ENCODE measurements around the gene MGAT4A.
A peak's percentile ranks its signal among the peaks of the same experiment; 100 is the strongest.
"Not testable (repeated sequence)": the region's sequence is repeated elsewhere in the genome, so short reads cannot be mapped to it uniquely, and the experiment has no call there.

The MGAT4A gene

DNA sequence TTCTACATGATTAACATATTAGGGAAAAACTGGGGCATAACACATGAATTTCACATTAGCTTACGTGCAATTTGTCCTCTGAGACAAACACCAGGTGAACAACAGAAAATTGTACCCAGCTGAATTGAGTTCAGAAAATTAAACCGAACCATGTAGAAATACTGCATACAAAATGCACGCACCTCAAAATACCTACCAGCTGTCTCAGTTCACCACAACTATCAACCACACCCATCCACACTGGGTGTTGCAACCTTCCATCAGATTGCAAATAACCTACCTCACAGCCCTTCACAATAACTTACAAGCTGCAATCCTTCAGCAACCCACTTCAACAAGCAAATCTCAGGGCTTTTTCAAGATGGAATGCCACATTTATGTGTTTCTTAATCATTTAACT, 66.6 kb downstream of the MGAT4A start:
- Histone ChIP-seq H2AK5ac (ENCODE audit: low read length) (no peak overlapping the region), H4K91ac (ENCODE audit: low read depth, low read length) (no peak overlapping the region), H3K18ac (ENCODE audit: low read length) (no peak overlapping the region), H3K4me2 (ENCODE audit: low read length) (no peak overlapping the region), H3K23ac (ENCODE audit: low read length) (peak overlapping the region; percentile 80), H3K4ac (ENCODE audit: low read depth, low read length) (no peak overlapping the region), H2AFZ (ENCODE audit: insufficient read depth, low read length, poor library complexity) (no peak overlapping the region), H3K9ac (ENCODE audit: low read length) (no peak overlapping the region), H2BK5ac (ENCODE audit: low read depth, low read length, poor library complexity) (no peak overlapping the region), H3K36me3 (ENCODE audit: control insufficient read depth in 1 of 2, insufficient read depth in 2 of 2, low read length in 2 of 2) (no peaks in the 10 kb centered on the region), H4K8ac (ENCODE audit: low read depth, low read length) (no peak overlapping the region), H3K27me3 (ENCODE audit: insufficient read depth, low read length) (no peaks in the 10 kb centered on the region), H2BK12ac (ENCODE audit: low read length) (no peak overlapping the region), H3K79me1 (ENCODE audit: low read length) (no peaks in the 10 kb centered on the region), H3K27ac (ENCODE audit: low read depth, low read length) (no peak overlapping the region), H3K14ac (ENCODE audit: low read length) (no peak overlapping the region), H4K12ac (ENCODE audit: low read depth, low read length) (no peak overlapping the region), H2BK120ac (ENCODE audit: insufficient read depth, low read length, poor library complexity) (no peak overlapping the region), H3K4me1 (ENCODE audit: control insufficient read depth in 1 of 2, insufficient read depth in 2 of 2, low read length in 2 of 2) (no peaks in the 10 kb centered on the region), H3K9me3 (ENCODE audit: insufficient read depth, low read depth, low read length) (no peaks in the 10 kb centered on the region), H3K79me2 (ENCODE audit: control insufficient read depth, insufficient read depth, low read length, poor library complexity) (no peaks in the 10 kb centered on the region), H3K4me3 (ENCODE audit: low read depth, low read length) (no peak overlapping the region)
- WGBS (ENCODE audit: extremely low coverage, insufficient coverage, insufficient read length) = no CpG with 5 or more reads among the region's 3 CpGs
- peak; percentile 90 to 96 for DNase-seq

DNA sequence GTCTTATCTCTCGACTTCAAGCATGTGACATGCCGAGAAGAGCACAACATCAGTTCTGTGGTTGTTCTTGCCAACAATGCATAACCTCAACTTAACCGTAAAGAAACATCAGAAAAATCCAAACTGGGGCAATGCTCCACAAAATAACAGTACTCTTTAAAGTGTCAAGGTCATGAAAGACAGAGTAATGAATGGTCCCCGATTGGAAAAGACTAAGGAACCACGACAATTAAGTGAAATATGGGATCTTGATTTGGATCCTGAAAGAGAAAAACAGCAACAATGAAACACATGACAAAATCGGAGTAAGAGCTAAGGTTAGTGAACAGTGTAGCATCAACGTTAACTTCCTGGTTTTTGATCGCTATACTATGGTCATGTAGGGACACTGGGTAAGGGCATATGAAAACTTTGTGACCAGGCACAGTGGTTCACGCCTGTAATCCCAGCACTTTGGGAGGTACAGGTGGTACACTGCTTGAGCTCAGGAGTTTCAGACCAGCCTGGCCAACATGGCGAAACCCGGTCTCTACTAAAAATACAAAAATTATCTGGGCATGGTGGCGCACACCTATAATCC, 67.3 kb downstream of the MGAT4A start:
- 100% methylated on average over 1 of the region's 12 CpGs for WGBS (ENCODE audit: extremely low coverage, insufficient coverage, insufficient read length)

DNA sequence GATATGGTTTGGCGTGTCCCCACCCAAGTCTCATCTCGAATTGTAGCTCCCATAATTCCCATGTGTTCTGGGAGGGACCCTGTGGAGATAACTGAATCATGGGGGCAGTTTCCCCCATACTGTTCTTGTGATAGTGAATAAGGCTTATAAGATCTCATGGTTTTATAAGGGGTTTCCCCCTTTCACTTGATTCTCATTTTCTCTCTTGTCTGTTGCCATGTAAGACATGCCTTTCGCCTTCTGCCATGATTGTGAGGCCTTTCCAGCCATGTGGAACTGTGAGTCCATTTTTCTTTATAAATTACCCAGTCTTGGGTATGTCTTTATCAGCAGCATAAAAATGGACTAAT, 71.5 kb downstream of the MGAT4A start:
- not testable (repeated sequence) for H3K4ac ChIP-seq (ENCODE audit: low read depth, low read length); H2AK5ac ChIP-seq (ENCODE audit: low read length); H3K79me2 ChIP-seq (ENCODE audit: control insufficient read depth, insufficient read depth, low read length, poor library complexity); H2BK12ac ChIP-seq (ENCODE audit: low read length); H2BK5ac ChIP-seq (ENCODE audit: low read depth, low read length, poor library complexity); H3K27ac ChIP-seq (ENCODE audit: low read depth, low read length); DNase-seq; H4K12ac ChIP-seq (ENCODE audit: low read depth, low read length); H3K18ac ChIP-seq (ENCODE audit: low read length); H3K4me2 ChIP-seq (ENCODE audit: low read length); H3K14ac ChIP-seq (ENCODE audit: low read length); H3K4me1 ChIP-seq (ENCODE audit: control insufficient read depth in 1 of 2, insufficient read depth in 2 of 2, low read length in 2 of 2); H2BK120ac ChIP-seq (ENCODE audit: insufficient read depth, low read length, poor library complexity); H4K8ac ChIP-seq (ENCODE audit: low read depth, low read length); H3K36me3 ChIP-seq (ENCODE audit: control insufficient read depth in 1 of 2, insufficient read depth in 2 of 2, low read length in 2 of 2); H2AFZ ChIP-seq (ENCODE audit: insufficient read depth, low read length, poor library complexity); H3K23ac ChIP-seq (ENCODE audit: low read length); H3K27me3 ChIP-seq (ENCODE audit: insufficient read depth, low read length); H3K9ac ChIP-seq (ENCODE audit: low read length); H4K91ac ChIP-seq (ENCODE audit: low read depth, low read length); H3K79me1 ChIP-seq (ENCODE audit: low read length); H3K4me3 ChIP-seq (ENCODE audit: low read depth, low read length); H3K9me3 ChIP-seq (ENCODE audit: insufficient read depth, low read depth, low read length)
- WGBS (ENCODE audit: extremely low coverage, insufficient coverage, insufficient read length) = no CpG with 5 or more reads among the region's 3 CpGs

More for the DNA sequence above, 67.3 kb downstream of the MGAT4A start:
- Histone ChIP-seq H3K27ac (ENCODE audit: low read depth, low read length) (no peak overlapping the region), H3K4me1 (ENCODE audit: control insufficient read depth in 1 of 2, insufficient read depth in 2 of 2, low read length in 2 of 2) (no peaks in the 10 kb centered on the region), H4K12ac (ENCODE audit: low read depth, low read length) (no peak overlapping the region), H3K79me2 (ENCODE audit: control insufficient read depth, insufficient read depth, low read length, poor library complexity) (no peaks in the 10 kb centered on the region), H3K36me3 (ENCODE audit: control insufficient read depth in 1 of 2, insufficient read depth in 2 of 2, low read length in 2 of 2) (no peaks in the 10 kb centered on the region), H2BK12ac (ENCODE audit: low read length) (no peak overlapping the region), H3K4me3 (ENCODE audit: low read depth, low read length) (no peak overlapping the region), H2BK5ac (ENCODE audit: low read depth, low read length, poor library complexity) (no peak overlapping the region), H3K14ac (ENCODE audit: low read length) (no peak overlapping the region), H3K23ac (ENCODE audit: low read length) (no peak overlapping the region), H3K4ac (ENCODE audit: low read depth, low read length) (no peak overlapping the region), H3K27me3 (ENCODE audit: insufficient read depth, low read length) (no peaks in the 10 kb centered on the region), H4K91ac (ENCODE audit: low read depth, low read length) (no peak overlapping the region), H2AFZ (ENCODE audit: insufficient read depth, low read length, poor library complexity) (no peak overlapping the region), H3K9ac (ENCODE audit: low read length) (no peak overlapping the region), H3K79me1 (ENCODE audit: low read length) (no peaks in the 10 kb centered on the region), H3K4me2 (ENCODE audit: low read length) (no peak overlapping the region), H3K9me3 (ENCODE audit: insufficient read depth, low read depth, low read length) (no peaks in the 10 kb centered on the region), H4K8ac (ENCODE audit: low read depth, low read length) (no peak overlapping the region), H2BK120ac (ENCODE audit: insufficient read depth, low read length, poor library complexity) (no peak overlapping the region), H3K18ac (ENCODE audit: low read length) (no peak overlapping the region), H2AK5ac (ENCODE audit: low read length) (no peak overlapping the region)
- no peak for DNase-seq

DNA sequence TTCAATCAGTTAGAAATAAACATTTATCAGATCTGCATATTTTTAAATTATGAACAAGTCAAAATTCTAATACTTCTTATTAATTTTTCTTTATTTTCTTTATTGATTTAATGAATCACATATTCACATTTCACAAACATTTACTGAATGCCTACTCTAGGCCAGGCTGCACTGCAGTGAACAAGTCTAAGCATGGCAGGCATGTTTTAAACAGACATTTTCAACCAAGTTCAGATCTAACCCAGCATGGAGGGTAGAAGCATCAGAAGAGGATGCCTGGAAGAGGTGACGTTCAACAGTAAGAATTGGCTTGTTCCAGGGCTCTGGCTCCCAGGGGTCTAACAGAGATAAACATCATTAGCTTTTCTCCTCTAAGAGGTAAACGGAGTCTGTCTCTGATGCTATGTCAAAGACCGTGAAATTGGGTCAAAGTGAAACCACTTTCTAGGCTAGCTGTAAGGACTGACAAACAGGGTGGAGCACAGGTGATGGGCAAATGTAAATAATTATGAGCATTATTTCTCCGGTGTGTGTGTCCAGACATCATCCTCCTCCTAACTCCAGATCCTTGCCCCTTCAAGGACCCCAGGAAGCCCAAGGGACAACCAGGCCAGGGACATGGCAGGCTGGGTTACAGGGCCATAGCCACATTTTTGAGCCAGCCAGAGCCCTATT, 72.0 kb downstream of the MGAT4A start:
- Histone ChIP-seq H3K79me1 (ENCODE audit: low read length) (no peaks in the 10 kb centered on the region), H2BK120ac (ENCODE audit: insufficient read depth, low read length, poor library complexity) (no peak overlapping the region)
- WGBS (ENCODE audit: extremely low coverage, insufficient coverage, insufficient read length) = no CpG with 5 or more reads among the region's 4 CpGs

More for the DNA sequence above, 72.0 kb downstream of the MGAT4A start:
- H4K8ac ChIP-seq (ENCODE audit: low read depth, low read length) = no peak overlapping the region
- no peak overlapping the region for H2AFZ ChIP-seq (ENCODE audit: insufficient read depth, low read length, poor library complexity)
- no peak for DNase-seq
- no peaks in the 10 kb centered on the region for H3K27me3 ChIP-seq (ENCODE audit: insufficient read depth, low read length)
- H3K79me2 ChIP-seq (ENCODE audit: control insufficient read depth, insufficient read depth, low read length, poor library complexity) = no peaks in the 10 kb centered on the region
- H3K4ac ChIP-seq (ENCODE audit: low read depth, low read length) = no peak overlapping the region
- no peaks in the 10 kb centered on the region for H3K9me3 ChIP-seq (ENCODE audit: insufficient read depth, low read depth, low read length)
- H3K23ac ChIP-seq (ENCODE audit: low read length) = no peak overlapping the region
- no peaks in the 10 kb centered on the region for H3K4me1 ChIP-seq (ENCODE audit: control insufficient read depth in 1 of 2, insufficient read depth in 2 of 2, low read length in 2 of 2)
- no peak overlapping the region for H3K4me3 ChIP-seq (ENCODE audit: low read depth, low read length)
- no peak overlapping the region for H3K14ac ChIP-seq (ENCODE audit: low read length)
- H2BK5ac ChIP-seq (ENCODE audit: low read depth, low read length, poor library complexity) = no peak overlapping the region
- H2AK5ac ChIP-seq (ENCODE audit: low read length) = no peak overlapping the region
- H3K36me3 ChIP-seq (ENCODE audit: control insufficient read depth in 1 of 2, insufficient read depth in 2 of 2, low read length in 2 of 2) = no peaks in the 10 kb centered on the region
- no peak overlapping the region for H3K27ac ChIP-seq (ENCODE audit: low read depth, low read length)
- no peak overlapping the region for H4K91ac ChIP-seq (ENCODE audit: low read depth, low read length)
- H2BK12ac ChIP-seq (ENCODE audit: low read length) = no peak overlapping the region
- H3K9ac ChIP-seq (ENCODE audit: low read length) = no peak overlapping the region
- H3K18ac ChIP-seq (ENCODE audit: low read length) = no peak overlapping the region
- no peak overlapping the region for H3K4me2 ChIP-seq (ENCODE audit: low read length)
- no peak overlapping the region for H4K12ac ChIP-seq (ENCODE audit: low read depth, low read length)

Data from trophoblast cell (in vitro differentiated cells and primary cell).